T1000 (cell line): ENCODE results near the gene CCNL2.
"Not testable (repeated sequence)": the region's sequence is repeated elsewhere in the genome, so short reads cannot be mapped to it uniquely, and the experiment has no call there.

ENCODE experiments used
- DNase-seq: peaks from one replicate; lab custom pipeline; 2025; ENCODE audit warnings: mixed read lengths; lab: John Stamatoyannopoulos, UW

The CCNL2 gene

GRCh38 chr1:1399187-1399871 lies at the start of gene CCNL2:
Gene CCNL2, minus strand, starts transcription at chr1:1399335. Its CDS starts 29 bp downstream, at chr1:1399306.
- DNase-seq, result peak; percentile 98

- not testable (repeated sequence) for DNase-seq
Measured at GRCh38 chr1:1446631-1447030, 47.5 kb upstream of the CCNL2 start.

DNA sequence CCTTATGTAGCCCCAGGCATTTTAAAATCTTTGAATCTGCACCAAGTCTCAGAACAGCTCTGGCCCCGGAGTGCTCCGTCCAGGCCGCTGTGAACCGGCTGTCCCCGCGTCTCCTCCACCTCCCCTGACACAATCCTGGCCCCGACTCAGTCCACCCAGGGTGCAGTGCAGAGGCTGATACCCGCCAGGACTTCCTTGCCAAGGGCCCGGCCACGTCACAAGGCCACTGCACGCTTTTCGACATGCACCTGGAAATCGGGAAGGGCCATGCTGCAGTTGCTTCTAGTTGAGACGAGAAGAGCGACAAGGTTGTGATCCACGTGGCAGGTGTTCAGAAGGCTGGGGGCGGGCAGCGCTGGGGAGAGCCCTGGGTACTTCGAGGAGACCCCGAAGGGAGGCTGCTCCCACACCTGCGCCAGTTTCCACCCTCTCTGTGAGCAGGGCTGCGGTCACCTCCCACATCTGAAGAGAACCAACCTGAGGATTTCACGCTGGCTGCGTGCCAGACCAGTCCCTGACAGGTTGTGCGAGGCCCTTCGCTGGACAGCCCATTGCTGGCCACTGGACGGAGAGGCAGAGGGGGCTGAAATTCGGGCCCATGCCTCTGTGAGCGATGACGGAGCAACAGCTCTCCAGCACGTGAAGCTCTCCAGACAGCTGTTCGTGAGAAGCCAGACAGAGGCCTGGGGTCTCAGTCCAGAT lies 43.1 kb upstream of the CCNL2 start:
- no peak for DNase-seq

DNA sequence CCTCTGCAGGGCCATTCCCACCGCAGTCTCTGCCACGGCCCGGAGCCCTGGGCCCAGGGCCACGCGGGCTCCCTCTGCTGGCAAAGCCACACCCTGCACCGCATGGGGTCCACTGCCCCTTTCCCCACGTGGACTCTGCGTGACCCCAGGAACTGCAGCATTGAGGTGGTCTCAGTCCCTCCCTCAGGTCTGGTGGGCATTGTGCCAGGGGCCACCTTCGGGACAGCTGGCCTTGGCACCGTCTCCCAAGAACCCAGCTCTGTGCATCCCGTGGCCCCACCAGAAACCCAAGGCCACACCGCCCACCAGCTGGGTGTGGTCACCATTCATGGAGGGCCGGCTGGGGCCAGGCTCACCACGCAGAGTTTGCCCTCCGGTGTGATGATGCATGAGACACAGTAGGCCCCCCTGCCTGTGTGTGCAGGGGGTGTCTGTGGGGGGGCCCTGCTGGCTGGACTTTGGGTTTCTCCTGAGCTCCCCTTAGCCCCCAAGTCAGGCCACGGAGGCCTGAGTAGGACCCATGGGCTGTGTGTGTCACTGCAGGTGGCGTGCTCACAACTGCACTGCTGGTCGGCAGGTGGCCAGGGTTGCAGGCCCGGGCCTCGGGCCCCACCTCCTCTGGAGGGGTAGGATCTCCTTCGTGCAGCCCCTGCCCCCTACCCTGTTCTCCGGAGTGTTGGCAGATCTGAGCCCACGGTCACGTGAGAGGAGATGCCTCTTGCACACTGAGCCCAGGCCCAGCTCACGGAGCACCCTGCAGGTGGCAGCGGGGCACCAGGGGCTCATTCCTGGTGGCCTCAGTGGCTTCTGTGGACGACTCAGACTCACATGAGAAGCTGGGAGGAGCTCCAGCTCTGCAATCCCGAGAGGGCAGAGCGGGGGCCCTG lies 42.1 kb upstream of the CCNL2 start:
- no peak for DNase-seq

DNA sequence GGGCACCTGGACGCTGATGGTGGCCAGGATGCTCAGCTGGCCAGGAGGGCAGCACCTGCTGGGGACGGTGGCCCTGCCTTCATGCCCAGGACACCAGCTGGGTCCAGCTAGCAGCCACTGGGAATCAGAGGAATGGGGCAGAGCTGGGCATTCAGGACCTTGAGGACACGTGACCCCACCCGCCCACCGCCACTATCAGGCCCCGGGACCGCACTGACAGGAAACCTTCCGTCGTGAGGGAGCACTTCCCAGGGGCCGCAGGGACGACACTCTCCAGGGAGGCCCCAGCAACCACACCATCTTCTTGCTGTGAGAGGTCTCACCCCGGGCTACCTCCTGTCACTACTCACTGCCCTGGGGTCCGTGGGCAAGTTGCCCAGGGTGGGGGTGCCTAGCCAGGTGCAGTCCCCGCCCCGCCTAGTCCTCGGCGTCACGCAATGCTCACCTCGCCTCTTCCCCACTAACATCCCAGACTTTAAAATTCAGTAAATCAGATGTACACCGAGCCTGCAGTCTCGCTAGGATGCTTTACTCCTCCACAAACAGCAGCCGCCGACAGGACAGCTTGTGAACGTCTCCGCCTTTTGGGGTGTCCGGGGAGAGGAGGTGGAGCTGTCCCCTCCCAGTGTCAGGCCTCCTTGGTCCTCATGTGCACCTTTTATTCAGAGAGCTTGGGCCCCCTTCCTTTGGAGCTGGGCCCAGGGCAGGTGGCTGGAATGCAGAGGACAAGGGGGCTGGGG lies 41.3 kb upstream of the CCNL2 start:
- no peak for DNase-seq

GRCh38 chr1:1439546-1440261 lies 40.6 kb upstream of the CCNL2 start:
- no peak for DNase-seq

DNA sequence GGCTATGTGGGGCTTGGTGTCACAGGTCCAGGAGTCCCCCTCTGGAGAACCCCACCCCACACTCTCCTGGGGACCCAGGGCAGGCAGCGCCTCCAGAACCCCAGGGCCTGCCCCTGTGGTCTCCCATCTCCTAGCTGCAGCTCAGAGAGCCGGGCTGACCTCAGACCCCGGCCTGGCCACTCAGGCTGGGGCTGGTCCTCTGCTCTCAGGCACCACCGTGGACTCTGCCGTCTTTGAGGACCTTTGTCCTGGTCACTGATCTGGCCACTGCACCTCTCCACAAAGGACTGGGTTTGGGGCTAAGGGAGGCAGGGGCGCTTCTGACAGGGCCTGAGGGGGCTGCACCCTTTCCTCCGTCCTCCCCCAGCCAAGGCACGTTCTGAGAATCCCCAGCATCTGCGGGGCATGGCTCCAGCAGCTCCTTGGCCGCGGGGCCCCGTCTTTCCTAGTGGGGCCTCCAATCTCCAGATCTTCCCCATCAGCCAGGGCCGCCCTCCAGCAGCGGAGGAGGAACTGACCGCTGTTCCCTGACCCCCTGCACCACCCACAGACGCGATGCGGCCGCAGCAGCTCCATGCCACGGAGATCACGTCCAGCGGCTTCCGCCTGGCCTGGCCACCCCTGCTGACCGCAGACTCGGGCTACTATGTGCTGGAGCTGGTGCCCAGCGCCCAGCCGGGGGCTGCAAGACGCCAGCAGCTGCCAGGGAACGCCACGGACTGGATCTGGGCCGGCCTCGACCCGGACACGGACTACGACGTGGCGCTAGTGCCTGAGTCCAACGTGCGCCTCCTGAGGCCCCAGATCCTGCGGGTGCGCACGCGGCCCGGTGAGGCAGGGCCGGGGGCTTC lies 39.6 kb upstream of the CCNL2 start:
- no peak for DNase-seq

DNA sequence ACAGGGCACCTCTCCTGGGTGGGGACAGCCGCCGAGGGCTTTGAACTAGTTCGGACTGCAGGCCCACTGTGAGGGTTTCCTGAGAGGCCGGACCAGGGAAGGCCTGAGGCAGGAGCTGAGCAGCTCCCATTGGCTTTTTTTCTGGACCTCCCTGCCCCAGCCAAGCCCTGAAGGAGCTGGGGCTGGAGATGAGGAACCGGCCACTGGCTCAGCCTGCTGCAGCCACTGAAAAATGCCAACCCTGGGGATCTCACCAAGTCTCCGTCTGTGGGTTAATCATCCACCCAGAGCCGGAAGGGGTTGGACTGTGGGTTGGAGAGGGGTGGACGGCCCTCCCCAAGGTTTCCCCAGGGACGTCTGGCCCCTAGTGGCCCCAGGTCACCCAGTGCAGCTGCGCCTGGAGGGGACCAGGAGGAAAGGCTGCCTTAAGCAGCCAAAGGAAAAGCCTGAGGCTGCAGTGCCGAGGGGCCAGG lies 38.8 kb upstream of the CCNL2 start:
- no peak for DNase-seq

- DNase-seq, result no peak
Measured at GRCh38 chr1:1437033-1437903, 38.1 kb upstream of the CCNL2 start.

DNA sequence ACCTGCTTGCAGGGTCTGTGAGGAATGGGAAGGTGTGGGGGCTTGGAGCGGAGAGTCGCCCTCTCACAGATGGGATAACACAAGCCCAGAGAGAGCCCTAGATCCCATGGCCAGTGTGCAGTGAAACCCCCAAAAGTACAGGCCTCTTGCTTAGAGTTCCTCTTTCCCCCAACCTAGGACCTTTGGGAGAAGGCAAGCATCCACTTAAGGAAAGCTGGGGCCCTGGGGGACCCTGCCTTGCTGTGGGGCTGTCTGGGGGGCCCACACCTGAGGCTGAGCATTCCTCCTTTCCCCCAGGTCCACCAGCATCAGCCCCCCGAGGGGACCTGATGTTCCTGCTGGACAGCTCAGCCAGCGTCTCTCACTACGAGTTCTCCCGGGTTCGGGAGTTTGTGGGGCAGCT lies 37.5 kb upstream of the CCNL2 start:
- no peak for DNase-seq

- no peak for DNase-seq
Measured at GRCh38 chr1:1435911-1436629, 36.9 kb upstream of the CCNL2 start.

GRCh38 chr1:1435106-1435903 lies 36.2 kb upstream of the CCNL2 start, which contains the start of gene VWA1:
Gene VWA1, plus strand, starts transcription at chr1:1435690. Its CDS starts 59 bp downstream, at chr1:1435749.
- DNase-seq, result peak; percentile 58

GRCh38 chr1:1434824-1435105 lies 35.6 kb upstream of the CCNL2 start:
- no peak for DNase-seq

DNA sequence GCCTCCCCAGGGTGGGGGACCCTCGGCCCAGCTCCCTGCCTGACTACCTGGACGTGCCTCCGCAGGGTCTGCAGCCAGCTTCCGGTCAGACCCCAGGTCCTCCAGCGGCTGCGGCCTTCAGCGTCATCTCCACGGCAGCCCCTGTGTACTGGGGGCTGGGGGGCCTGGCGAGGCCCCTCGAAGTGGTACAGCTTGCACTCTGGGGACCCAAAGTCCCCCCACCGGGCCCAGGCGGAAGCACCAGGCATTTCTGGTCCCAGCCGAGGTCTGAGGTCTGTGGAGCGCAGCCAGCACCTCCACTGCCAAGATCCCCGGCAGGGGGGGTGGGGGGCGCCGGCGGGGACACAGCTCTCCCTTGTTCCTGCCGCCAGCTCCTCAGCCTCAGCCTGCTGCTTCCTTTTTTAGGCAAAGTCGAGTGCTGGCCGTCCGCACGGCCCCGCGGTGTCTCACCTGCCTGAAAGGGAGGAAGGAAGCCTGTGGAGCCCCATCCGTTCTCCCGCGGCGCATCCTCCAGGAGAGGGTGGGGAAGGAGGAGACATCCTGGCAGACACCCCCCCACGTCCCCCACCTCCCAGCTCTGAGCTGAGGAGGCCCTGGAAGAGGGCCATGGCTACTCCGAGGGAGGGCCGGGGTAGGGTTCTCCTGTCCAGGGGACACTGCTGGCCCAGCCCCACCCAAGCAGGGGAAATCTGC lies 35.1 kb upstream of the CCNL2 start:
- no peak for DNase-seq

DNA sequence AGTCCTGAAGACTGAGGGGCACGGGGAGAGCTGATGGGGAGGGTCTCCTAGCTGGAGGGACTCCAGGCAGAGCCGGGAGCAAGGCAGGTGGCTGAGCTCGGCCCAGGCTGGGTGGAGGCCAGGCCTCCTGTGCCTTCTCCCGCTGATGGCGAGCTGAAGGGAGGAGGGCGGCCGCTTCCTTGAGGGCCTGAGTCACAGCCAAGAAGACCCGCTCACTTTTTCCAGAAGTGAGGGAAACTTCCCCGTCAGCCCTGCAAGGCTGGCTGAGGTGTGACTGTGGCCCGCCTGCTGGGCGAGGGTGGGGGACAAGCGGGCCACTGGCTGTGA lies 34.6 kb upstream of the CCNL2 start:
- DNase-seq, result no peak

- no peak for DNase-seq
Measured at GRCh38 chr1:1432951-1433803, 34.0 kb upstream of the CCNL2 start.
